GM12891 (cell line): ENCODE results near the gene WRAP73.

ENCODE experiments used
- PAX5 ChIP-seq: IDR thresholded peaks from 2 replicates; pipeline ENCODE4 v1.6.1; 2011; ENCODE audit warnings: low read length, moderate library complexity, mild to moderate bottlenecking; ENCODE audit not compliant: insufficient read depth, severe bottlenecking
- POLR2A ChIP-seq: IDR thresholded peaks from 2 replicates; pipeline ENCODE4 v1.6.1; 2011; ENCODE audit warnings: low read depth, low read length, control low read depth
- POLR2AphosphoS5 ChIP-seq: IDR thresholded peaks from 2 replicates; pipeline ENCODE4 v1.6.1; 2011; ENCODE audit warnings: low read depth, low read length, control low read depth
- SPI1 ChIP-seq: IDR thresholded peaks from 2 replicates; pipeline ENCODE4 v1.6.1; 2011; ENCODE audit warnings: low read depth, low read length, control low read depth
- TAF1 ChIP-seq: IDR thresholded peaks from 2 replicates; pipeline ENCODE4 v1.6.1; 2011; ENCODE audit warnings: low read depth, low read length, control low read depth

DNA sequence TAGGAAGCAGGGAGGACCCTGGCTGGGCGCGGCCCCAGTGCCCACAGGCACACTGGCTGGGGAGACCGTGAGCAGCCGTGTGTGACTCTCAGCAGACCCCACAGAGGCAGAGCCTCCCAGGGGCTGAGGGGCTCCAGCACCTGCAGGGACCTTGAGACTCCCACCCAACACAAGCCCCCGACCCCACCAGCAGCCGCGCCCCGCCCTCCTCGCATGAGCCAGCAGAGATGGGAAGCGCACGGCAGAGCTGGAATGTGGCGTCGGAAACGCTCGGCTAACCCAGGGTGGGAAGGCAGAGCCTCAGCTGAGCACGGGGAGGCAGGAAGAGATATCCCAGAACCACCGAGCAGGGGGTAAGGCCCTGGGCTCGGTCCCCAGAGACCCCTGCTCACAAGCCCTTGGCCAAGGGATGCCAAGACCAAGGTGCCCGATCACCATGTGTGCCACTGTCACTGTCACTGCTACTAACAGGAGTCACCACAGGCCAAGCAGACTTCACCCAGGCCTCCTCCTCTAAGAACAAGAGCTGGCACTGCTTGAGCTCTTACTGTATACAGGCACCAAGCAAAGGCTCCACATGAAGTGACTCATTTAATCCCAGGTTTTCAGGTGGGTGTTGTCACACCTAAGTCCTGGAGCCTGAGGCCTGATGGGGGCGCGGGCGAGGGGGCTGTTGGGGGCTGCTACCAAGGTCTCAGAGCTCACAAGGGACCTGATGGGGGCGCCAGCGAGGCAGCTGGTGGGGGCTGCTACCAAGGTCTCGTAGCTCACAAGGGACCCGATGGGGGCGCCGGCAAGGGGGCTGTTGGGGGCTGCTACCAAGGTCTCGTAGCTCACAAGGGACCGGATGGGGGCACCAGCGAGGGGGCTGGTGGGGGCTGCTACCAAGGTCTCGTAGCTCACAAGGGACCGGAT lies 58.7 kb downstream of the WRAP73 start:
- no peak for TF ChIP-seq POLR2A
- TF ChIP-seq POLR2AphosphoS5, result no peak
- no peak for TF ChIP-seq SPI1
- no peak for TF ChIP-seq TAF1
- no peak for TF ChIP-seq PAX5
